ENCODE measurements around the gene SLCO3A1. TPM values are rescaled to one million over a fixed set of nuclear protein-coding genes. Genes with fewer than 3 reads are reported as not detected.

SLCO3A1 gene
- total RNA-seq, 4 donors from 2014 or later, result 23.1 to 62.8 (median 35.1) TPM

GRCh38 chr15:92178911-92179310, 325.4 kb downstream of the SLCO3A1 start:
- TF ChIP-seq POLR2A (IDR thresholded peaks at IDR 0.05), result no peak
- TF ChIP-seq, protein P1, sequence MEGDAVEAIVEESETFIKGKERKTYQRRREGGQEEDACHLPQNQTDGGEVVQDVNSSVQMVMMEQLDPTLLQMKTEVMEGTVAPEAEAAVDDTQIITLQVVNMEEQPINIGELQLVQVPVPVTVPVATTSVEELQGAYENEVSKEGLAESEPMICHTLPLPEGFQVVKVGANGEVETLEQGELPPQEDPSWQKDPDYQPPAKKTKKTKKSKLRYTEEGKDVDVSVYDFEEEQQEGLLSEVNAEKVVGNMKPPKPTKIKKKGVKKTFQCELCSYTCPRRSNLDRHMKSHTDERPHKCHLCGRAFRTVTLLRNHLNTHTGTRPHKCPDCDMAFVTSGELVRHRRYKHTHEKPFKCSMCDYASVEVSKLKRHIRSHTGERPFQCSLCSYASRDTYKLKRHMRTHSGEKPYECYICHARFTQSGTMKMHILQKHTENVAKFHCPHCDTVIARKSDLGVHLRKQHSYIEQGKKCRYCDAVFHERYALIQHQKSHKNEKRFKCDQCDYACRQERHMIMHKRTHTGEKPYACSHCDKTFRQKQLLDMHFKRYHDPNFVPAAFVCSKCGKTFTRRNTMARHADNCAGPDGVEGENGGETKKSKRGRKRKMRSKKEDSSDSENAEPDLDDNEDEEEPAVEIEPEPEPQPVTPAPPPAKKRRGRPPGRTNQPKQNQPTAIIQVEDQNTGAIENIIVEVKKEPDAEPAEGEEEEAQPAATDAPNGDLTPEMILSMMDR (IDR thresholded peaks at IDR 0.05), result no peak
- WGBS, 2 donors, result 60 to 67% methylated on average over 4 of the region's 4 CpGs
- no peak overlapping the region for H3K4me3 ChIP-seq (ENCODE audit: low read depth, poor library complexity, severe bottlenecking)
- intact Hi-C loops (cut with DNase I; ENCODE audit: low total_unique reads), result no loop called here
- no peak for DNase-seq (ENCODE audit: low spot score in 2 of 2)

DNA sequence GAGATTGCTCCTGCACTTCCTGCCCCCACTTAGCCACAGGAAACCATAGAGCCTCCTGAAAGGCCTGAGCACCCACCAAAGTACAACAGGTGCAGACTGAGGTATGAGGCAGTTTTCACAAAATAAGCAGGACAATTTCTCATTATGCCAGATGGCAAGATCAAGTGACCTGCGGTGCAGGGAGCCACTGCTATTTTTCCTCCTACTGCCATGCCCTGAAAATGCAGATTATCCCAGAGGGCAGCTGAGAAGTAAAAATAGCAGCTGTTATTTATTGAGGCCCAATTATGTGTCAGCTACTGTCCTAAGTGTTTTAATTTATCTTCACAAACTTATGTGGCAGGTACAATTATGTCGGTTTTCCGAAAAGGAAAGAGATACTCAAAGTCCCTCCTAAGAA, 330.6 kb downstream of the SLCO3A1 start:
- H3K4me3 ChIP-seq (ENCODE audit: low read depth, poor library complexity, severe bottlenecking), result no peak overlapping the region
- DNase-seq (ENCODE audit: low spot score in 2 of 2), result peak in 1 of 2 donors; percentile 12
- 93 to 95% methylated on average over 3 of the region's 3 CpGs for WGBS, 2 donors
- TF ChIP-seq, protein P1 (IDR thresholded peaks at IDR 0.05), result no peak
- TF ChIP-seq POLR2A (IDR thresholded peaks at IDR 0.05), result no peak
- intact Hi-C loops (cut with DNase I; ENCODE audit: low total_unique reads), result no loop called here

- TF ChIP-seq, protein P1 (IDR thresholded peaks at IDR 0.05), result no peak
- no peak for TF ChIP-seq POLR2A (IDR thresholded peaks at IDR 0.05)
- peak in 1 of 2 donors; percentile 60 for DNase-seq (ENCODE audit: low spot score in 2 of 2)
- 86 to 88% methylated on average over 8 of the region's 8 CpGs for WGBS, 2 donors
- intact Hi-C loops (cut with DNase I; ENCODE audit: low total_unique reads), result no loop called here
- H3K4me3 ChIP-seq (ENCODE audit: low read depth, poor library complexity, severe bottlenecking), result no peak overlapping the region
Observed at GRCh38 chr15:92184679-92185230, 331.2 kb downstream of the SLCO3A1 start.

DNA sequence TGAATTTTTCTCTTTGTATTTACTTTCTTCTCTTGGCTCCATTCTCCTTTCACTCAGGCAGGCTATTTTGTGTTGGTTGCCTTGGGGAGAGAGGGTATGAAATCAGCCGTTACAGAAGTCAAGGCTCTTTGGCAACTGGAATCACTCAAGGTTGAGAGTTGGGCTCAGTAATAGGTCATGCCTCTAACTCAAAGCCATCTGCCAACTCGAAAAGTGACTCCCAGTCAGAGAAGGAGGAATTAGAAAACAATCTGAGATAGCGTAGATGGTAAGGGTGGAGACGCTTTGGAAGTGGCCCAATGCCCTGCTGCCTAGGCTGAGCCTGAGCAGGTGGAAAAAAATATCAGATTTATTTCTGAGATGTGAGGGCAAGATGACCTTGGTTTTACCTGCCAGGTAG, 334.5 kb downstream of the SLCO3A1 start:
- no peak for DNase-seq (ENCODE audit: low spot score in 2 of 2)
- 42 to 49% methylated on average over 4 of the region's 4 CpGs for WGBS, 2 donors
- intact Hi-C loops (cut with DNase I; ENCODE audit: low total_unique reads), result no loop called here
- no peak for TF ChIP-seq POLR2A (IDR thresholded peaks at IDR 0.05)
- TF ChIP-seq, protein P1 (IDR thresholded peaks at IDR 0.05), result no peak
- no peak overlapping the region for H3K4me3 ChIP-seq (ENCODE audit: low read depth, poor library complexity, severe bottlenecking)

- intact Hi-C loops (cut with DNase I; ENCODE audit: low total_unique reads), result no loop called here
- H3K4me3 ChIP-seq (ENCODE audit: low read depth, poor library complexity, severe bottlenecking), result no peak overlapping the region
- TF ChIP-seq, protein P1 (IDR thresholded peaks at IDR 0.05), result no peak
- TF ChIP-seq POLR2A (IDR thresholded peaks at IDR 0.05), result no peak
- WGBS, 2 donors, result 76 to 83% methylated on average over 4 of the region's 4 CpGs
- DNase-seq (ENCODE audit: low spot score in 2 of 2), result peak in 1 of 2 donors; percentile 34
Observed at GRCh38 chr15:92189166-92189565, 335.7 kb downstream of the SLCO3A1 start.

DNA sequence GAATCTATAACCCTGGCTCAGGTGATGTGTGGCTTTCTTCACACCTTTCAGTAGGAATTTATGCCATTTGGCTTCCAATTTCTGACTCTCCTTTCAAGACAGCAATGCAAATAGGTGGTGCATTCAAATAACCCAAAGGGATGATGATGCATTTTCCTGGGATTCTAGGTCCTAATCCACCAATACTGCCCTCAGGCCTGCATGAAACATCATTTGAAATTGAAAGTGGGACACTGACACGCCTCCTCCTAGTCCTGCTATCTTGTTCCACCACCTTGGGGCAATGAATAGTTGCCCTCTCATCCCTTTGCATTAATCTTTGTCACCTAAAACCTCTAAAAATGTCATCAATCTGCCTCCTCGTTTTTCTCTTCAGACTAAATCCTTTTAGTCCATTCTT, 341.7 kb downstream of the SLCO3A1 start:
- intact Hi-C loops (cut with DNase I; ENCODE audit: low total_unique reads), result no loop called here
- DNase-seq (ENCODE audit: low spot score in 2 of 2), result no peak
- WGBS, 2 donors, result 57 to 60% methylated on average over 2 of the region's 2 CpGs
- no peak overlapping the region for H3K4me3 ChIP-seq (ENCODE audit: low read depth, poor library complexity, severe bottlenecking)
- TF ChIP-seq, protein P1 (IDR thresholded peaks at IDR 0.05), result no peak
- no peak for TF ChIP-seq POLR2A (IDR thresholded peaks at IDR 0.05)
